ENCODE data around the gene RNF213. TPM values are rescaled to one million over a fixed set of nuclear protein-coding genes. Genes with fewer than 3 reads are reported as not detected.

The RNF213 gene
- total and polyA plus RNA-seq, 9 donors = 21.5 to 89.1 (median 50.8) TPM

- Histone ChIP-seq H3K27ac (no peak overlapping the region), H3K9me3 (peaks cover 0 to 3% of the 10 kb centered on the region in 2 donors), H3K27me3 (no peaks in the 10 kb centered on the region), H3K4me3 (no peak overlapping the region), H3K36me3 (no peaks in the 10 kb centered on the region), H3K4me1 (ENCODE audit: insufficient read depth) (peaks cover 5% of the 10 kb centered on the region)
- WGBS, 3 donors = 81 to 87% (median 83%) methylated on average over 4 of the region's 4 CpGs
- DNase-seq = no peak
- TF ChIP-seq POLR2A (IDR thresholded peaks at IDR 0.05) = no peak
- intact Hi-C loops (cut with DNase I) = no loop called here
Measured at GRCh38 chr17:80229011-80229410, 31.6 kb upstream of the RNF213 start.

GRCh38 chr17:80232438-80232837 is 28.2 kb upstream of the RNF213 start:
- no peak overlapping the region for H3K27ac ChIP-seq
- TF ChIP-seq POLR2A (IDR thresholded peaks at IDR 0.05) = no peak
- no peak for TF ChIP-seq EP300 (IDR thresholded peaks at IDR 0.05)
- TF ChIP-seq CTCF (IDR thresholded peaks at IDR 0.05) = no peak
- no peaks in the 10 kb centered on the region for H3K36me3 ChIP-seq
- no peak for DNase-seq
- H3K4me3 ChIP-seq = no peak overlapping the region
- intact Hi-C loops (cut with DNase I) = no loop called here
- H3K4me1 ChIP-seq (ENCODE audit: insufficient read depth) = peaks cover 5% of the 10 kb centered on the region
- peaks cover 0 to 3% of the 10 kb centered on the region in 2 donors for H3K9me3 ChIP-seq
- 94 to 97% (median 97%) methylated on average over 1 of the region's 1 CpG for WGBS, 3 donors
- no peaks in the 10 kb centered on the region for H3K27me3 ChIP-seq

GRCh38 chr17:80233202-80233601 is 27.4 kb upstream of the RNF213 start:
- H3K4me3 ChIP-seq = no peak overlapping the region
- H3K27ac ChIP-seq = no peak overlapping the region
- no peaks in the 10 kb centered on the region for H3K27me3 ChIP-seq
- WGBS, 3 donors = 94 to 99% (median 96%) methylated on average over 3 of the region's 3 CpGs
- H3K9me3 ChIP-seq = peaks cover 0 to 3% of the 10 kb centered on the region in 2 donors
- intact Hi-C loops (cut with DNase I) = no loop called here
- peaks cover 5% of the 10 kb centered on the region for H3K4me1 ChIP-seq (ENCODE audit: insufficient read depth)
- no peak for DNase-seq
- TF ChIP-seq EP300 (IDR thresholded peaks at IDR 0.05) = no peak
- no peak for TF ChIP-seq CTCF (IDR thresholded peaks at IDR 0.05)
- TF ChIP-seq POLR2A (IDR thresholded peaks at IDR 0.05) = no peak
- no peaks in the 10 kb centered on the region for H3K36me3 ChIP-seq

GRCh38 chr17:80236911-80237310 is 23.7 kb upstream of the RNF213 start:
- H3K27ac ChIP-seq = no peak overlapping the region
- peaks cover 0 to 3% of the 10 kb centered on the region in 2 donors for H3K9me3 ChIP-seq
- WGBS, 3 donors = 84 to 85% (median 85%) methylated on average over 17 of the region's 17 CpGs
- H3K4me3 ChIP-seq = no peak overlapping the region
- intact Hi-C loops (cut with DNase I) = no loop called here
- no peak for TF ChIP-seq CTCF (IDR thresholded peaks at IDR 0.05)
- TF ChIP-seq EP300 (IDR thresholded peaks at IDR 0.05) = no peak
- TF ChIP-seq POLR2A (IDR thresholded peaks at IDR 0.05) = no peak
- H3K36me3 ChIP-seq = no peaks in the 10 kb centered on the region
- no peaks in the 10 kb centered on the region for H3K27me3 ChIP-seq
- DNase-seq = no peak
- H3K4me1 ChIP-seq (ENCODE audit: insufficient read depth) = no peaks in the 10 kb centered on the region

GRCh38 chr17:80237386-80237785 is 23.3 kb upstream of the RNF213 start:
- 92 to 97% (median 96%) methylated on average over 10 of the region's 10 CpGs for WGBS, 3 donors
- no peak overlapping the region for H3K27ac ChIP-seq
- peaks cover 0 to 3% of the 10 kb centered on the region in 2 donors for H3K9me3 ChIP-seq
- H3K4me1 ChIP-seq (ENCODE audit: insufficient read depth) = no peaks in the 10 kb centered on the region
- no peaks in the 10 kb centered on the region for H3K36me3 ChIP-seq
- DNase-seq = no peak
- H3K4me3 ChIP-seq = no peak overlapping the region
- no peak for TF ChIP-seq CTCF (IDR thresholded peaks at IDR 0.05)
- no peak for TF ChIP-seq POLR2A (IDR thresholded peaks at IDR 0.05)
- no peak for TF ChIP-seq EP300 (IDR thresholded peaks at IDR 0.05)
- no peaks in the 10 kb centered on the region for H3K27me3 ChIP-seq
- intact Hi-C loops (cut with DNase I) = no loop called here
